ENCODE data around the gene CHMP1A. TPM values are rescaled to one million over a fixed set of nuclear protein-coding genes. Genes with fewer than 3 reads are reported as not detected.
A peak's percentile ranks its signal among the peaks of the same experiment; 100 is the strongest.

CHMP1A gene
- total RNA-seq, 1 experiment from 2014 or later, result 151 TPM

DNA sequence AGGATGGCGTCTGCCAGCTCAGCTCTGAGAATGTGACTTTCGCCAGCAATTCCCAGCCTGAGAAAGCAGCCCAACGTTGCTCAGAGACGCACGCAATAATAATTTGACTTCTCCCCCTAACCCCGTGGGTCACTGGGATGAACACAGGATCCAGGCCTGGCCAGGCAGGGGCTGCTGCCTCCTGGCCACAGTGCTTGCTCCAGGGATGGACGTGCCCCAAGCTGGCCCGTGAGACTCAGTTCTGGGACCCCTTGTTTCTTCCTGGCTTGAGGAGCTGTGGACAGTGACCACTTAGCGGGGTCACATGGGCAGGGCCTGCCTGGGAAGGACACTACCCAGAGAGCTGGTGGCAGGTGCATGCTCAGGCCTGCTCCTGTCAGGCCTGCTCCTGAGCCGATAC lies 57.6 kb downstream of the CHMP1A start:
- no peak overlapping the region for H3K4me2 ChIP-seq
- peaks cover 30% of the 10 kb centered on the region; the same call in 1 of the 2 replicates for H3F3A ChIP-seq (ENCODE audit: insufficient read depth, low read depth)
- H3K4me3 ChIP-seq, result no peak overlapping the region
- H2AFZ ChIP-seq, result no peak overlapping the region
- no peaks in the 10 kb centered on the region for H3K79me2 ChIP-seq (ENCODE audit: low read depth)
- BruUV-seq (replicated peaks), result no TSS peak
- no peaks in the 10 kb centered on the region for H3K36me3 ChIP-seq (ENCODE audit: low read depth)
- H3K9me3 ChIP-seq (ENCODE audit: insufficient read depth, low read depth), result no peaks in the 10 kb centered on the region
- TF ChIP-seq, protein P1, sequence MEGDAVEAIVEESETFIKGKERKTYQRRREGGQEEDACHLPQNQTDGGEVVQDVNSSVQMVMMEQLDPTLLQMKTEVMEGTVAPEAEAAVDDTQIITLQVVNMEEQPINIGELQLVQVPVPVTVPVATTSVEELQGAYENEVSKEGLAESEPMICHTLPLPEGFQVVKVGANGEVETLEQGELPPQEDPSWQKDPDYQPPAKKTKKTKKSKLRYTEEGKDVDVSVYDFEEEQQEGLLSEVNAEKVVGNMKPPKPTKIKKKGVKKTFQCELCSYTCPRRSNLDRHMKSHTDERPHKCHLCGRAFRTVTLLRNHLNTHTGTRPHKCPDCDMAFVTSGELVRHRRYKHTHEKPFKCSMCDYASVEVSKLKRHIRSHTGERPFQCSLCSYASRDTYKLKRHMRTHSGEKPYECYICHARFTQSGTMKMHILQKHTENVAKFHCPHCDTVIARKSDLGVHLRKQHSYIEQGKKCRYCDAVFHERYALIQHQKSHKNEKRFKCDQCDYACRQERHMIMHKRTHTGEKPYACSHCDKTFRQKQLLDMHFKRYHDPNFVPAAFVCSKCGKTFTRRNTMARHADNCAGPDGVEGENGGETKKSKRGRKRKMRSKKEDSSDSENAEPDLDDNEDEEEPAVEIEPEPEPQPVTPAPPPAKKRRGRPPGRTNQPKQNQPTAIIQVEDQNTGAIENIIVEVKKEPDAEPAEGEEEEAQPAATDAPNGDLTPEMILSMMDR (conservative IDR thresholded peaks at IDR 0.05), result no peak
- no peak for TF ChIP-seq EZH2 (IDR thresholded peaks at IDR 0.05; ENCODE audit: low read depth)
- no peak for DNase-seq
- H3K9me2 ChIP-seq (ENCODE audit: insufficient read depth), result no peaks in the 10 kb centered on the region
- H3K27ac ChIP-seq, result no peak overlapping the region
- H3K4me1 ChIP-seq (replicated peaks; ENCODE audit: insufficient read depth), result peaks cover 16% of the 10 kb centered on the region; the same call in 1 of the 2 replicates
- H4K20me1 ChIP-seq (ENCODE audit: insufficient read depth), result no peaks in the 10 kb centered on the region
- ChIA-PET CTCF (interaction anchor here (0.6 to 0.7 kb wide), 4 partner anchors 18 to 137 kb away, joined by 3 to 4 read pairs (median 4); no protein-coding TSS in a partner anchor), POLR2A (ENCODE audit: unreplicated experiment) (interaction anchor here (0.5 to 1.1 kb wide), 3 partner anchors 33 to 93 kb away, joined by 3 to 6 read pairs (median 6); no protein-coding TSS in a partner anchor)
- H3K27me3 ChIP-seq (ENCODE audit: insufficient read depth, low read depth), result no peaks in the 10 kb centered on the region
- intact Hi-C loops (cut with micrococcal nuclease; ENCODE audit: unreplicated experiment), result no loop called here

GRCh38 chr16:89599451-89599858 lies 58.1 kb downstream of the CHMP1A start:
- no peaks in the 10 kb centered on the region for H3K36me3 ChIP-seq (ENCODE audit: low read depth)
- no peaks in the 10 kb centered on the region for H3K27me3 ChIP-seq (ENCODE audit: insufficient read depth, low read depth)
- H3K9me2 ChIP-seq (ENCODE audit: insufficient read depth), result no peaks in the 10 kb centered on the region
- H3K9me3 ChIP-seq (ENCODE audit: insufficient read depth, low read depth), result no peaks in the 10 kb centered on the region
- no TSS peak for BruUV-seq (replicated peaks)
- peaks cover 30% of the 10 kb centered on the region; the same call in 1 of the 2 replicates for H3F3A ChIP-seq (ENCODE audit: insufficient read depth, low read depth)
- H2AFZ ChIP-seq, result no peak overlapping the region
- H3K79me2 ChIP-seq (ENCODE audit: low read depth), result no peaks in the 10 kb centered on the region
- H3K4me3 ChIP-seq, result no peak overlapping the region
- DNase-seq, result peak; percentile 62 to 80
- intact Hi-C loops (cut with micrococcal nuclease; ENCODE audit: unreplicated experiment), result no loop called here
- no peaks in the 10 kb centered on the region for H4K20me1 ChIP-seq (ENCODE audit: insufficient read depth)
- POLR2A ChIA-PET (ENCODE audit: unreplicated experiment), result interaction anchor here (0.5 to 1.1 kb wide), 3 partner anchors 34 to 94 kb away, joined by 3 to 6 read pairs (median 6); no protein-coding TSS in a partner anchor
- CTCF ChIA-PET, result interaction anchor here (0.6 to 0.7 kb wide), 3 partner anchors 18 to 137 kb away, joined by 3 to 4 read pairs (median 4); no protein-coding TSS in a partner anchor
- TF ChIP-seq, protein P1 (conservative IDR thresholded peaks at IDR 0.05), result peak; percentile 64
- TF ChIP-seq EZH2 (IDR thresholded peaks at IDR 0.05; ENCODE audit: low read depth), result no peak
- H3K27ac ChIP-seq, result no peak overlapping the region
- H3K4me1 ChIP-seq (replicated peaks; ENCODE audit: insufficient read depth), result peaks cover 16% of the 10 kb centered on the region; the same call in 1 of the 2 replicates
- no peak overlapping the region for H3K4me2 ChIP-seq

- Histone ChIP-seq H3K9me2 (ENCODE audit: insufficient read depth) (no peaks in the 10 kb centered on the region), H3K27ac (no peak overlapping the region), H3K4me3 (no peak overlapping the region), H3K27me3 (ENCODE audit: insufficient read depth, low read depth) (no peaks in the 10 kb centered on the region), H2AFZ (no peak overlapping the region), H4K20me1 (ENCODE audit: insufficient read depth) (no peaks in the 10 kb centered on the region), H3K4me1 (replicated peaks; ENCODE audit: insufficient read depth) (peaks cover 16% of the 10 kb centered on the region; the same call in 1 of the 2 replicates), H3K9me3 (ENCODE audit: insufficient read depth, low read depth) (no peaks in the 10 kb centered on the region), H3K79me2 (ENCODE audit: low read depth) (no peaks in the 10 kb centered on the region), H3K36me3 (ENCODE audit: low read depth) (no peaks in the 10 kb centered on the region), H3K4me2 (no peak overlapping the region), H3F3A (ENCODE audit: insufficient read depth, low read depth) (peaks cover 37% of the 10 kb centered on the region; the same call in 1 of the 2 replicates)
- BruUV-seq (replicated peaks), result no TSS peak
- intact Hi-C loops (cut with micrococcal nuclease; ENCODE audit: unreplicated experiment), result no loop called here
- TF ChIP-seq, protein P1 (conservative IDR thresholded peaks at IDR 0.05), result no peak
- TF ChIP-seq EZH2 (IDR thresholded peaks at IDR 0.05; ENCODE audit: low read depth), result no peak
- CTCF ChIA-PET, result no interaction called here
- DNase-seq, result peak in 1 of 2 experiments; percentile 48
- POLR2A ChIA-PET (ENCODE audit: unreplicated experiment), result no interaction called here
Measured at GRCh38 chr16:89598199-89598598, 59.3 kb downstream of the CHMP1A start.
